HG02981 (cell line): Measurements from ENCODE around the gene DIS3L2.
"Not testable (repeated sequence)": the region's sequence is repeated elsewhere in the genome, so short reads cannot be mapped to it uniquely, and the experiment has no call there.

ENCODE experiments used
- ATAC-seq: cut with Tn5 transposase; IDR thresholded peaks from one replicate; pipeline ENCODE4 v1.9.1; 2021; ENCODE audit warnings: mild to moderate bottlenecking, moderate library complexity; ENCODE audit not compliant: unreplicated experiment

The DIS3L2 gene

GRCh38 chr2:232288489-232289030 is 327.0 kb downstream of the DIS3L2 start:
- ATAC-seq: no peak

DNA sequence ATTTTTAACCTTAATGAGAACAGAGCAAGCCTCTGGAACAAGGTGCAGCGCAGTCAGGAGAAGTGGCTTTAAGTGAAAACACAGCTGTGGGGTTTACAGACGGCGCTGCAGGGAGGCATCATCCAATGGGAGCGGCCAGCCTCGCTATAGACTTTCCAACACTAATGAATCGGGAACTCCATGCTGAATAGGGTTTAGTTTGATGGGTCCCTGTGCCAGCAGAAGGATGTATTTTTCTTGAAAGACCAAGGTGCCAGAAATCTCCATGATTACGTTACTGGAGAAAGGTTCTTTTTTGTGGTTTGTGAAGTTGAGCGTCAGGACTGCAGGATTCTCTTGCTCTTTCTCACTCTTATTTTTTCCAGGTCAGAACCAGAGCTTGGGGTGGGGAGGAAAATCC is 329.2 kb downstream of the DIS3L2 start:
- no peak for ATAC-seq

DNA sequence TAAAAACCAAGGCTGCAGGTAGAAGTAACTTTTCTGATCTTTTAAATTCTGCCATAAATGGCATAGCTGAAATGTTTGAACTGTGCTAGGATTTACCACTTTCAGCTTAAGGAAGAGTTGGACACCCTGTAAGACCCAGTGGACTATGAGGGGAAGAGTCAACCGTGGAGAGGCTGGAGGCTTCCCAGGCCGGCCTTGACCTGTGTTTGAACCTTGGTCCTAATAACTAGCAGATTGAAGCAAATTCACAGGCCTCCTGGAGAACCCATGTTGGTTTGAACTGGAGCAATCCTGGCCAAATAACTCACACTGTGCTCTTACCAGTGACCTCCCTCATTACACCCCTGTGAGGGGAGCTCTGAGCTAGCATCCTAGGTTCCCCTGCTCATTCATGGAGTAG is 329.8 kb downstream of the DIS3L2 start:
- ATAC-seq: no peak

- peak; percentile 54 for ATAC-seq
Measured at GRCh38 chr2:232292395-232293154, 331.1 kb downstream of the DIS3L2 start.

DNA sequence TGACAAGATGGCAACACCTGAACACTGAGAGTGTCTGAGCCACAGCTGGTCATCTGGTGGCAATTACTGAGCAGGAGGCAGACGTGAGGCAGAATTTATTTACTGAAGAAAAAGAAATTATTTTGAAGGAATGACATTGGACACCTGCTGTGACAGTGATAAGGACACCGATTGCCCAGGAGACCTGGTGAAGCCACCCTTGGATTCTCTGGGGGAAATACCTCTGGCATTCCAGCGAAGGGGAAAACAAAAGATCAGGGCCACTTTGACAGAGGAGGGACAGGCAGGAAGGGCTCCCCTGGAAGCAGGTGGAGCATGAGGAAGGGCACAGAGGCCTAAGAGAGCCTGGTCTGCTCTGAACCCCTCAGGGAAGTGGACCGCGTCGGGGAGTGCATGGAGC is 331.7 kb downstream of the DIS3L2 start:
- no peak for ATAC-seq

DNA sequence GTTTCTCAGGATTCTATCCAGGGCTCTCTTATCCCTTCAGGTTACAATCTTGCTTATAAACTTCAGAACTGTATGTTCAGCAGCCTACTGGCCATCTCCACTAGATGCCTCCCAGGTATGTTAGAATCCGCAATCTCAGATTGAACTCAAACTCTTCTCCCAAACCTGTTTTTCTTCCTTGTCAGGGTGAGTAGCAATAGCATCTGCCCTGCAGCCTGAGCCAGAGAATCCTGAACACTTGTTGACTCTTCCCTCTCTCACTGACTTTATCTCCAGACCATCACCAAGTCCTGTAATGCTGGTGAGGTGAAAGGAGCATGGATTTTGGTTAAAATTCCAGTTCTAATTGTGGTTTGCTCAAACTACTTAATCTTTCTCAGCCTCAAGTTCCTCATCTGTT is 334.5 kb downstream of the DIS3L2 start:
- no peak for ATAC-seq

GRCh38 chr2:232296776-232297525 is 335.4 kb downstream of the DIS3L2 start:
- no peak for ATAC-seq

GRCh38 chr2:232299084-232299483 is 337.6 kb downstream of the DIS3L2 start:
- ATAC-seq: no peak

DNA sequence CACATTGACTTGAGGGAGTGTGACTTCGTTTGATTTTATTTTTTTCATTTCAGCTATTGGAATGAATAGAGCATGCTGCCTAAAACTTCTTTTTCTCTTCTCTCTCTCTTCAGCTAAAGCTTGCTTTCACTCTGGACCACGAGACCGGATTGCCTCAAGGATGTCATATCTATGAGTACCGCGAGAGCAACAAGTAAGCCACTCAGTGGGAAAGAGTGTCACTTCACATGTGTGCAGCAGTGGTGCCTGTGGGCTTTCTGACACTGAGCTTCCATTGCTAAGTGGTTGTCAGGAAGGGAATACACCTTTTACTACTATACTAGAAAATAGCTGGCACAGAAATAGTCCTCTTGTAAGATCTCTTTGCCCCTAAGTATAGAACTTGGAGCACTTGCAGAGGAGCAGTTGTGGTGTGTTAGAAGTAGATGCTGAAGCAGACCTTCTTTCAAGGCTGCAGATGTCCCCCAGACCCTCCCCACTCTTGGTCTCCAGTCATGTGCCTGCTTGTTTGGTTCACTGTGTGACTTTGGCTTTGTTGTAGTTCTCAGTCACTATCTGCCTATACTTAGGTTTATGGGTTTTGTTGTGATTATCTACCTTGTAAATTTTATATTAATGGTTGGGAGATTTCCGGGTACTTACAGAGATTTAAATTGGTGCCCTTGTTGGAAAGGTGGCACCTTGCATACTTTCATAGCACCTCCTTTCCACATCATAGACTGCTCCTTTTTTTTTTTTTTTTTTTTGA is 338.6 kb downstream of the DIS3L2 start:
- no peak for ATAC-seq

GRCh38 chr2:232300894-232301387 is 339.4 kb downstream of the DIS3L2 start:
- no peak for ATAC-seq

DNA sequence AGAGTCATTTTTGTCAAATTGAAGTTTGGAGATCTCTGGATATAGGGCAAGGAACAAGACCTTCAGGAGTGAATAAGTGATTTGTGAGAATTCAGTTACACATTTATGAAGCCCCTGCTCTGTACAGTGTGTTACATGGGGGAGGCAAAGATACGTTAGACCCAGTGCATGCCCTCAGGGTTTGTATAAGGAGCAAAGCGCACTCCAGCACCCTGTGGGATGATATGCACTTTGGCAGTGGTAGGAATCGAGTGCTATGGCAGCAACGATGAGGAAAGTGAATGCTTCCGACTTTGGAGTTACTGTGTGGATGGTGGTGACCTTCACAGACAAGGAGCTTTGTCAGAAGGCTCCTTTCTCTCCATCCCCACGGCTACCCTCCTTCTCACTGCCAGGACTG is 342.7 kb downstream of the DIS3L2 start:
- no peak for ATAC-seq

- ATAC-seq: no peak
Measured at GRCh38 chr2:232306741-232307305, 345.3 kb downstream of the DIS3L2 start.

- ATAC-seq: no peak
Measured at GRCh38 chr2:232307854-232308253, 346.3 kb downstream of the DIS3L2 start.

GRCh38 chr2:232308986-232309385 is 347.5 kb downstream of the DIS3L2 start:
- ATAC-seq: no peak

- ATAC-seq: no peak
Measured at GRCh38 chr2:232309592-232309991, 348.1 kb downstream of the DIS3L2 start.

DNA sequence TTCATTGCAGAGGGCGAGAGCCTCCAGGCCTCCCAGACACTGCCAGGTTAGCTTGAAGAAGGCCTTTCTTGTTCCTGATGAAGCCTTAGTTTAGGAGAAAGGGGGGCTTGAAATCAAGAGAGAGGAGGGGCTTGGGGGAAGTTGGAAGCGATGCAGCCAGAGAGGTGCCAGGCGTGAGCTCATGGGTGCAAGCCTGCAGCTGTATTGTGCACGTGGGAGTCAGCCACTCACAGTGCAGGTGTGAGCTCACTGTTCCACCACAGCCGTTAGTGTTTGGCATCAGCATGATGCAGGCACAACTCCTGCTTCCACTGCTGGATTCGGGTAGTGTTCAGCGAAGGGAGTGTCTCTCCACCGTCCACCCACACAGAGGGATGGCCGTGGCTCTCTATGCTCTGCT is 348.6 kb downstream of the DIS3L2 start:
- ATAC-seq: no peak

GRCh38 chr2:232310696-232311095 is 349.2 kb downstream of the DIS3L2 start:
- ATAC-seq: no peak

- not testable (repeated sequence) for ATAC-seq
Measured at GRCh38 chr2:232313645-232314044, 352.1 kb downstream of the DIS3L2 start.

- ATAC-seq: peak; percentile 90
Measured at GRCh38 chr2:232315049-232315922, 353.8 kb downstream of the DIS3L2 start.

DNA sequence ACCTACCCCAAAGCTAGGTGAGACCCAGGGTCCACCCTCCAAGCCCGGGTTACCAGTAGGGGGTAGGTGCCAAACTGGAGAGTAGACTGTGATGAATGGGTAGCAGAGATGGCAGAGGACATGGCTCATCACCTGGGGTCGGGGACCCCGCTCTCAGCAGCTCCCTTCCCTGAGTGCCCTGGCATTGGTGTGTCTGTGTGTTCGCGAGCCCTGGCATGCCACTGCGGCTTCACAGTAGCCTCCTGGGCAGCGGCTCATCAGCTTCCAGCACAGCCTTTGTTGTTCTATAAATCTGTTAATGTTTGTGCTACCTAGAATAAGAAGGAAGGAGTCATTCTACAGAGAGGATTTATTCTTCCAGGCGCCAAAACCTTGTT is 354.4 kb downstream of the DIS3L2 start:
- ATAC-seq: no peak
